Body of pancreas (tissue), 4 donors: ENCODE measurements around the gene NWD2. TPM values are rescaled to one million over a fixed set of nuclear protein-coding genes. Genes with fewer than 3 reads are reported as not detected.
"Not testable (repeated sequence)": the region's sequence is repeated elsewhere in the genome, so short reads cannot be mapped to it uniquely, and the experiment has no call there.

Experiments used
- ATAC-seq: fragments of 150-250 bp; one replicate; pipeline ENCODE4 v1.9.1; 2016
- DNase-seq, 4 donors: peaks; one replicate each; pipeline ENCODE4 v3.0.0-alpha.2; 2019
- H3K27ac ChIP-seq, 4 donors: fragments of 200-600 bp; sonication (generic); 1 replicate in 3 of 4; 2 replicates in 1 of 4; pipeline versions ENCODE4 v1.5.1 to v1.6.1; 2016 to 2019; ENCODE audit warnings: mild to moderate bottlenecking in 1 of 4, mixed read lengths in 1 of 4, moderate library complexity in 1 of 4
- H3K27me3 ChIP-seq, 2 donors: fragments of 200-600 bp; sonication (generic); one replicate each; pipeline ENCODE4 v1.6.0; 2016; ENCODE audit warnings: mild to moderate bottlenecking in 1 of 2
- H3K36me3 ChIP-seq, 2 donors: fragments of 200-600 bp; sonication (generic); replicated peaks in 1 of 2; 2 replicates each; pipeline ENCODE4 v1.5.1; 2016; ENCODE audit warnings: low read depth in 2 of 2; ENCODE audit not compliant: insufficient read depth in 1 of 2
- H3K4me1 ChIP-seq: fragments of 200-600 bp; sonication (generic); one replicate; pipeline ENCODE4 v1.6.0; 2016
- H3K4me3 ChIP-seq, 2 donors: fragments of 200-600 bp; sonication (generic); 1 replicate in 1 of 2; 2 replicates in 1 of 2; pipeline ENCODE4 v1.5.1; 2016 to 2019
- H3K9me3 ChIP-seq, 3 donors: fragments of 200-600 bp; sonication (generic); 1 replicate in 2 of 3; 2 replicates in 1 of 3; pipeline ENCODE4 v1.5.1; 2016
- POLR2A ChIP-seq, 3 donors: fragments of 450-650 bp; IDR thresholded peaks; one replicate each; pipeline ENCODE4 v1.6.1; 2016; ENCODE audit warnings: antibody characterized with exemption in 3 of 3, mild to moderate bottlenecking in 2 of 3
- WGBS, 2 donors: methylation state at CpG; one replicate each; pipeline ENCODE4 v1.1.5; 2017; 5-methylcytosine and 5-hydroxymethylcytosine counted together
- intact Hi-C: fragments of 100-400 bp; cut with DNase I; formaldehyde crosslinking; loops from one replicate; pipeline ENCODE4 v1.15.1; 2023
- total RNA-seq, 2 donors: library from RNA; depleted of rRNA; stranded (reverse); fragments of >200 nt; gene quantifications; one replicate each; pipeline ENCODE4 v1.1.0, GENCODE V29; 2016
- TF ChIP-seq, protein P1 (sequence below), 7 experiments: fragments of 450-650 bp in 4 of 7; fragments of 200-600 bp in 3 of 7; sonication (generic) in 3 of 7; IDR thresholded peaks; one replicate each; pipeline ENCODE4 v1.5.1; 2016 to 2019; ENCODE audit warnings: antibody characterized with exemption in 7 of 7

Gene NWD2
- total RNA-seq, 2 donors from 2014 or later, result 0.26 to 4.0 TPM

DNA sequence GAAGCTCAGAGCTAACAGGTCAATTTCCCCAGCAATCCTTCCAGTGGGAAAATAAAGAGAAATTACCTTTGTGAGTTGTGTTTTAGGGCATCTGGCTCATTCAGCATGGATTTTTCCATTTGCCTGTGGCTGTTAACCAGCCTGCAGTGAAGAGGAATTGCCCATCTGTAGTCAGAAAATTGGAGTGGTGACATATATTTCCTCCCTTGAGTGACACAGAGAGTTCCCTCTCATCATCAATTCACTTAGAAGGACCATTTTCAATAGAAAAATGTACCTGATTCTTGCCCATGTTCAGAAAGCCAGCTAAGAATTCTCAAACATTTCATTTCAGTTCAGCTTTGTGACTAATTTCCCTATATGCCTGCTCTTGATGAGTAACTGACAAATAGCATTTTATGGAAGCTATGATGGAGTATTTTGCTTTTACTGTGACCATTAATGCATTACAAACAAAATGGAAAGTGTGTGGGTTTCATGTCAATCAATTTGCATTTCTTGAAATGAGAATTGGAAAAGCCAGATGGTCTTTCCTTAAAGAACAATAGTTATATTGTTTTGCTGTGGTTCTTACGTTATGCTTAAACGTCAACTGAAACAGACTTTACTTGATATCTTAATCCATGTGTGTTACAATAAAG is 155.8 kb downstream of the NWD2 start:
- ATAC-seq, result no peak
- Histone ChIP-seq H3K9me3 (no peaks in the 10 kb centered on the region), H3K27ac (no peak overlapping the region), H3K4me1 (no peaks in the 10 kb centered on the region), H3K36me3 (no peaks in the 10 kb centered on the region), H3K4me3 (no peak overlapping the region), H3K27me3 (no peaks in the 10 kb centered on the region)
- intact Hi-C loops, result no loop called here
- TF ChIP-seq POLR2A (IDR thresholded peaks at IDR 0.05), result no peak
- TF ChIP-seq, protein P1, sequence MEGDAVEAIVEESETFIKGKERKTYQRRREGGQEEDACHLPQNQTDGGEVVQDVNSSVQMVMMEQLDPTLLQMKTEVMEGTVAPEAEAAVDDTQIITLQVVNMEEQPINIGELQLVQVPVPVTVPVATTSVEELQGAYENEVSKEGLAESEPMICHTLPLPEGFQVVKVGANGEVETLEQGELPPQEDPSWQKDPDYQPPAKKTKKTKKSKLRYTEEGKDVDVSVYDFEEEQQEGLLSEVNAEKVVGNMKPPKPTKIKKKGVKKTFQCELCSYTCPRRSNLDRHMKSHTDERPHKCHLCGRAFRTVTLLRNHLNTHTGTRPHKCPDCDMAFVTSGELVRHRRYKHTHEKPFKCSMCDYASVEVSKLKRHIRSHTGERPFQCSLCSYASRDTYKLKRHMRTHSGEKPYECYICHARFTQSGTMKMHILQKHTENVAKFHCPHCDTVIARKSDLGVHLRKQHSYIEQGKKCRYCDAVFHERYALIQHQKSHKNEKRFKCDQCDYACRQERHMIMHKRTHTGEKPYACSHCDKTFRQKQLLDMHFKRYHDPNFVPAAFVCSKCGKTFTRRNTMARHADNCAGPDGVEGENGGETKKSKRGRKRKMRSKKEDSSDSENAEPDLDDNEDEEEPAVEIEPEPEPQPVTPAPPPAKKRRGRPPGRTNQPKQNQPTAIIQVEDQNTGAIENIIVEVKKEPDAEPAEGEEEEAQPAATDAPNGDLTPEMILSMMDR (IDR thresholded peaks at IDR 0.05), result no peak
- no peak for DNase-seq
- WGBS, 2 donors, result 68 to 79% methylated on average over 2 of the region's 2 CpGs

DNA sequence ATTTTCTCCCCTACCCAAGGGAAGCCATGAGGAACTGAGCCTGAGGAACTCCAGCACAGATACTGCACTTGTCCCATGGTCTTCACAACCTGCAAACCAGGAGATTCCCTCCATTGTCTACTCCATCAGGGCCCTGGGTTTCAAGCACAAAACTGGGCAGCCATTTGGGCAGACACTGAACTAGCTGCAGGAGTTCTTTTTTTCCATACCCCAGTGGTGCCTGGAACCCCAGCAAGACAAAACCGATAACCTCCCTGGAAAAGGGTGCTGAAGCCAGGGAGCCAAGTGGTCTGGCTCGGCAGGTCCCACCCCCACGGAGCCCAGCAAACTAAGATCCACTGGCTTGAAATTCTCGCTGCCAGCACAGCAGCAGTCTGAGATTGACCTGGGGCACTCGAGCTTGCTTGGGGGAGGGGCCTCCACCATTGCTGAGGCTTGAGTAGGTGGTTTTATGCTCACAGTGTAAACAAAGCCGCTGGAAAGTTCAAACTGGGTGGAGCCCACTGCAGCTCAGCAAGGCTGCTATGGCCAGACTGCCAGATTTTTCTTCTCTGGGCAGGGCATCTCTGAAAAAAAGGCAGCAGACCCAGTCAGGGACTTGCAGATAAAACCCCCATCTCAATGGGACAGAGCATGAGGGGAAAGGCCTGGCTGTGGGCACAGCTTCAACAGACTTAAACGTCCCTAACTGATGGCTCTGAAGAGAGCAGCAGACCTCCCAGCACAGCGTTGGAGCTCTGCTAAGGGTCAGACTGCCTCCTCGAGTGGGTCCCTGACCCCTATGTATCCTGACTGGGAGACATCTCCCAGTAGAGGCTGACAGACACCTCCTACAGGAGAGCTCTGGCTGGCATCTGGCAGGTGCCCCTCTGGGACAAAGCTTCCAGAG is 163.6 kb downstream of the NWD2 start:
- H3K4me1 ChIP-seq, H3K36me3 ChIP-seq, H3K27ac ChIP-seq, intact Hi-C loops, H3K27me3 ChIP-seq, H3K4me3 ChIP-seq, H3K9me3 ChIP-seq, ATAC-seq: not testable (repeated sequence)
- 40 to 49% methylated on average over 2 to 9 of the region's 9 CpGs for WGBS, 2 donors
- DNase-seq, result peak; percentile 22 to 69 (median 66)

DNA sequence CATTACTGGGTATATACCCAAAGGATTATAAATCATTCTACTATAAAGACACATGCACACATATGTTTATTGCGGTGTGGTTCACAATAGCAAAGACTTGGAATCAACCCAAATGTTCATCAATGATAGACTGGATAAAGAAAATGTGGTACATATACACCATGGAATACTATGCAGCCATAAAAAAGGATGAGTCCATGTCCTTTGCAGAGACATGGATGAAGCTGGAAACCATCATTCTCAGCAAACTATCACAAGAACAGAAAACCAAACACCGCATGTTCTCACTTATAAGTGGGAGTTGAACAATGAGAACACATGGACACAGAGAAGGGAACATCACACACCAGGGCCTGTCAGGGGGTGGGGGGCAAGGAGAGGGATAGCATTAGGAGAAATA is 169.1 kb downstream of the NWD2 start:
- 98 to 100% methylated on average over 2 of the region's 2 CpGs for WGBS, 2 donors

DNA sequence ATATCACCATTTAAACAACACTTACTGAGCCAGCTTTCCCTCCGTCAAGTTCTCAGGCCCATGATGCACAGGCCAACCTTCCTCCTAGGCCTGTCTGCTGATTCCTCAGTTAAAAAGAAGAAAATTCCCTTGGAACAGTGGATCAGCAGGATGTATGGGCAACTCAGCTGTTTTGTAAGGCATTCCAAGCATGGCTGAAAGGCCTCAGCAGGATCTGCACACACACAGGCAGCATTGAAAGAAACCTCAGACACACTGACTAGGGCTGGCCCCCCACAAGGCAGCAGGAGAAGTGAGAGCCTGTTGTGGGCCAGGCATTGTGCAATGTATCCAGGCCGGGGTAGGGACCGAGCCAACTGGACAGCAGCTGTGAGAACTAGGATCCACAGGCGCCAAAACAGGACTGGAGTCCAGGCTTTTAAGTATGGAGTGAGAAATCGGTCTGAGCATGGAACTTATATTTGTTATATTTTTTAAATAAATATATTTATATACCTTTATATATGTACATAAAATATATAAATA is 171.4 kb downstream of the NWD2 start:
- Histone ChIP-seq H3K4me3 (no peak overlapping the region), H3K4me1 (peaks cover 12% of the 10 kb centered on the region), H3K27ac (no peak overlapping the region), H3K9me3 (no peaks in the 10 kb centered on the region), H3K27me3 (no peaks in the 10 kb centered on the region), H3K36me3 (no peaks in the 10 kb centered on the region)
- intact Hi-C loops, result no loop called here
- 91 to 94% methylated on average over 5 of the region's 5 CpGs for WGBS, 2 donors
- DNase-seq, result no peak
- TF ChIP-seq, protein P1 (IDR thresholded peaks at IDR 0.05), result no peak
- TF ChIP-seq POLR2A (IDR thresholded peaks at IDR 0.05), result no peak
- no peak for ATAC-seq

More for the DNA sequence above, 169.1 kb downstream of the NWD2 start:
- H3K9me3 ChIP-seq, H3K27me3 ChIP-seq, H3K4me3 ChIP-seq, ATAC-seq, H3K4me1 ChIP-seq, intact Hi-C loops, H3K27ac ChIP-seq, DNase-seq, H3K36me3 ChIP-seq: not testable (repeated sequence)

DNA sequence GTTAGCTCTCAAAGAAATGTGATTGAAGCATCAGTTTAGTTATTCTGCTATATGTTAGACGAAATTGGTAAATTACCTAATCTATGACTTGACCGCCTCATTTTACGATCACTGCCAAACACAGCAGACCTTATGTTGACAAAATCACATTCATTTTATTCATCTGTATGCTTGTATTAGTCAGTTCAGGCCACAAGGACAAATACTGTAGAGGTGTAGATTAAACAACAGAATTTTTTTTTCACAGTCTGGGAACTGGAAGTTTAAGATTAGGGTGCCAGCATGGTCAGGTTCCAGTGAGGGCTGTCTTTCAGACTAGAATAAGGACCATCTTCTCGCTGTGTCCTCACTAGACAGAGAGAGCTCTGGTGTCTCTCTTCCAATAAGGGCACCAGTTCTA is 177.1 kb downstream of the NWD2 start:
- TF ChIP-seq, protein P1 (IDR thresholded peaks at IDR 0.05), result peak in 4 of 7 experiments; percentile 11 to 36 (median 22)
- TF ChIP-seq POLR2A (IDR thresholded peaks at IDR 0.05), result no peak
- 40 to 46% methylated on average over 4 of the region's 4 CpGs for WGBS, 2 donors
- no peaks in the 10 kb centered on the region for H3K36me3 ChIP-seq
- H3K27me3 ChIP-seq, result no peaks in the 10 kb centered on the region
- no peak overlapping the region for H3K4me3 ChIP-seq
- H3K4me1 ChIP-seq, result peaks cover 69% of the 10 kb centered on the region
- peak; percentile 64 for ATAC-seq
- peak in 1 of 4 donors; percentile 13 for DNase-seq
- H3K9me3 ChIP-seq, result no peaks in the 10 kb centered on the region
- peak overlapping the region; percentile 52 to 79 (median 70) for H3K27ac ChIP-seq
- intact Hi-C loops, result no loop called here
